Caco-2 (cell line): ENCODE measurements around the gene GPR157. TPM values are rescaled to one million over a fixed set of nuclear protein-coding genes. Genes with fewer than 3 reads are reported as not detected.

Source experiments
- BruUV-seq: library from RNA; stranded (reverse); fragments of 400-500 nt; replicated peaks from 2 replicates; lab custom pipeline; 2021; lab: Mats Ljungman, UMichigan
- CTCF ChIA-PET: fragments of 300-600 bp; sonication (Branson Sonifier 250); formaldehyde crosslinking; loops from one replicate; lab custom pipeline; 2022; ENCODE audit warnings: antibody characterized with exemption; lab: Charles Lee
- POLR2A ChIA-PET: fragments of 300-600 bp; sonication (Branson Sonifier 250); formaldehyde crosslinking; loops from one replicate; lab custom pipeline; 2022; ENCODE audit warnings: antibody characterized with exemption; lab: Charles Lee
- DNase-seq, 2 experiments: peaks; one replicate each; pipeline versions ENCODE4 v3.0.0 to v3.0.0-alpha.2; 2020 to 2022
- H3K27me3 ChIP-seq: replicated peaks from 2 replicates; pipeline ENCODE4 v1.6.0; 2011; ENCODE audit warnings: low read length; ENCODE audit not compliant: control insufficient read depth, insufficient read depth
- H3K36me3 ChIP-seq: 2 replicates; pipeline ENCODE4 v1.5.1; 2011; ENCODE audit warnings: low read length; ENCODE audit not compliant: control insufficient read depth, insufficient read depth
- H3K4me1 ChIP-seq: fragments of 250-450 bp; sonication (Bioruptor Pico); 2 replicates; pipeline ENCODE4 v1.5.1; 2020; ENCODE audit warnings: mild to moderate bottlenecking
- H3K4me3 ChIP-seq: 2 replicates; pipeline ENCODE4 v1.5.1; 2011; ENCODE audit warnings: low read depth, mild to moderate bottlenecking, control low read depth, low read length
- H3K9me3 ChIP-seq: fragments of 250-450 bp; sonication (Bioruptor Pico); 2 replicates; pipeline ENCODE4 v1.5.1; 2020; ENCODE audit warnings: mild to moderate bottlenecking, moderate library complexity
- H3K27ac Mint-ChIP-seq: one replicate; pipeline ENCODE4 v1.8.0; 2022; ENCODE audit warnings: mixed read lengths; ENCODE audit not compliant: unreplicated experiment
- H3K27me3 Mint-ChIP-seq: one replicate; pipeline ENCODE4 v1.8.0; 2022; ENCODE audit warnings: mixed read lengths; ENCODE audit not compliant: insufficient read depth, unreplicated experiment
- H3K36me3 Mint-ChIP-seq: one replicate; pipeline ENCODE4 v1.8.0; 2022; ENCODE audit warnings: mild to moderate bottlenecking, mixed read lengths; ENCODE audit not compliant: insufficient read depth, unreplicated experiment
- H3K4me1 Mint-ChIP-seq: one replicate; pipeline ENCODE4 v1.8.0; 2022; ENCODE audit warnings: low read depth, mixed read lengths; ENCODE audit not compliant: unreplicated experiment
- H3K4me3 Mint-ChIP-seq: one replicate; pipeline ENCODE4 v1.8.0; 2022; ENCODE audit warnings: mild to moderate bottlenecking, moderate library complexity, mixed read lengths; ENCODE audit not compliant: unreplicated experiment
- H3K9me3 Mint-ChIP-seq: one replicate; pipeline ENCODE4 v1.8.0; 2022; ENCODE audit warnings: mixed read lengths; ENCODE audit not compliant: unreplicated experiment
- intact Hi-C: fragments of 100-400 bp; cut with micrococcal nuclease; formaldehyde crosslinking; loops from one replicate; pipeline ENCODE4 v1.10.0; 2022; ENCODE audit not compliant: unreplicated experiment
- total RNA-seq: library from RNA; stranded (reverse); gene quantifications from 2 replicates; pipeline ENCODE4 v1.2.3, GENCODE V29; 2022
- TF ChIP-seq, protein P1 (sequence below), 2 experiments: fragments of 200-600 bp in 1 of 2; IDR thresholded peaks; 1 replicate in 1 of 2; 2 replicates in 1 of 2; pipeline versions ENCODE4 v1.5.1 to v1.8.0; 2011 to 2022; ENCODE audit warnings: antibody characterized with exemption in 1 of 2, control low read depth in 1 of 2, inconsistent platforms in 1 of 2, low read depth in 1 of 2, low read length in 1 of 2, mild to moderate bottlenecking in 1 of 2, moderate library complexity in 1 of 2; ENCODE audit not compliant: insufficient read depth in 1 of 2, severe bottlenecking in 1 of 2, unreplicated experiment in 1 of 2

Gene GPR157
- total RNA-seq, 1 experiment from 2014 or later = 17.2 TPM

DNA sequence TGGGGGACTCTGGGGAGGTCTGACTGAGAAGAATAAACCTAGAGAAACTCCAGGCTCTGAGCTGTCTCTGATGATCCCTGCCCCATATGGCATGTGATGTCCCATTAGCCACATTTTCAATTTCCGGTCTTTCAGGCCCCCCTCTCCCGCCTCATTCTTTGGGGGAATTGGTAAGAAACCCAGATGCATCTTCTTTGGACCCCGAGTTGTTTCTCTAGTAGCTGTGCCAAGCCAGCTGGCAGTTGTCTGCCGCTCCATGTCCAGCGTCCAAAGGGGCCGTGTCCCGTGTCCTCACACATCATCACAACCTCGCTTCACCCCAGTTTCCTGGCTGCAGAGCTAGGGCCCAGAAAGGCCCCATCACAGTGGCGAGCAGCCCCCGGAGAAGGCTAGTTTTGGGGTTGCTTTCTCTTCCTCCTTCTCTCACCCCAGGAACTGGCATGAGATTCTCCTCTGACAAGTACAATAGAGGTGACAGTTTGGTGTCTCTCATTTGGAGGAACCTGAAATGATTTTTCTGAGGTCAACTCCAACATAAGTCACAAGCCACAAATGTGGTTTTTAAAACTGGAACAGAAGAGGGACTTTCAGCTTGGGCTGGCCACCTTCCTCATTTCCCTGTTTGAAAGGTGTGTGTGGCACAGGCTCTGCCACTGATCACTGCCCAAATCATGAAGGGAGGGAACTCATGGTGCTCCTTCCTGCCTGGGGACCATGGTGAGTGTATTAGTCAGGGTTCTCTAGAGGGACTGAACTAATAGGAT lies 6.4 kb upstream of the GPR157 start:
- Mint-ChIP-seq H3K36me3 (peaks cover 5% of the 10 kb centered on the region), H3K4me1 (no peaks in the 10 kb centered on the region), H3K27me3 (no peaks in the 10 kb centered on the region), H3K27ac (no peak overlapping the region), H3K4me3 (no peak overlapping the region), H3K9me3 (no peaks in the 10 kb centered on the region)
- Histone ChIP-seq H3K4me1 (no peaks in the 10 kb centered on the region), H3K9me3 (no peaks in the 10 kb centered on the region), H3K36me3 (no peaks in the 10 kb centered on the region), H3K27me3 (no peaks in the 10 kb centered on the region; the same call in 1 of the 2 replicates), H3K4me3 (no peak overlapping the region)
- BruUV-seq = no TSS peak
- DNase-seq = no peak
- CTCF ChIA-PET = interaction anchor here (0.6 kb wide), 2 partner anchors 23 to 968 kb away, joined by 3 read pairs; no protein-coding TSS in a partner anchor
- intact Hi-C loops = no loop called here
- POLR2A ChIA-PET = no interaction called here
- TF ChIP-seq, protein P1, sequence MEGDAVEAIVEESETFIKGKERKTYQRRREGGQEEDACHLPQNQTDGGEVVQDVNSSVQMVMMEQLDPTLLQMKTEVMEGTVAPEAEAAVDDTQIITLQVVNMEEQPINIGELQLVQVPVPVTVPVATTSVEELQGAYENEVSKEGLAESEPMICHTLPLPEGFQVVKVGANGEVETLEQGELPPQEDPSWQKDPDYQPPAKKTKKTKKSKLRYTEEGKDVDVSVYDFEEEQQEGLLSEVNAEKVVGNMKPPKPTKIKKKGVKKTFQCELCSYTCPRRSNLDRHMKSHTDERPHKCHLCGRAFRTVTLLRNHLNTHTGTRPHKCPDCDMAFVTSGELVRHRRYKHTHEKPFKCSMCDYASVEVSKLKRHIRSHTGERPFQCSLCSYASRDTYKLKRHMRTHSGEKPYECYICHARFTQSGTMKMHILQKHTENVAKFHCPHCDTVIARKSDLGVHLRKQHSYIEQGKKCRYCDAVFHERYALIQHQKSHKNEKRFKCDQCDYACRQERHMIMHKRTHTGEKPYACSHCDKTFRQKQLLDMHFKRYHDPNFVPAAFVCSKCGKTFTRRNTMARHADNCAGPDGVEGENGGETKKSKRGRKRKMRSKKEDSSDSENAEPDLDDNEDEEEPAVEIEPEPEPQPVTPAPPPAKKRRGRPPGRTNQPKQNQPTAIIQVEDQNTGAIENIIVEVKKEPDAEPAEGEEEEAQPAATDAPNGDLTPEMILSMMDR (IDR thresholded peaks at IDR 0.05; ENCODE audit: insufficient read depth in 1 of 2, low read depth in 1 of 2, low read length in 1 of 2, severe bottlenecking in 1 of 2, unreplicated experiment in 1 of 2) = no peak

DNA sequence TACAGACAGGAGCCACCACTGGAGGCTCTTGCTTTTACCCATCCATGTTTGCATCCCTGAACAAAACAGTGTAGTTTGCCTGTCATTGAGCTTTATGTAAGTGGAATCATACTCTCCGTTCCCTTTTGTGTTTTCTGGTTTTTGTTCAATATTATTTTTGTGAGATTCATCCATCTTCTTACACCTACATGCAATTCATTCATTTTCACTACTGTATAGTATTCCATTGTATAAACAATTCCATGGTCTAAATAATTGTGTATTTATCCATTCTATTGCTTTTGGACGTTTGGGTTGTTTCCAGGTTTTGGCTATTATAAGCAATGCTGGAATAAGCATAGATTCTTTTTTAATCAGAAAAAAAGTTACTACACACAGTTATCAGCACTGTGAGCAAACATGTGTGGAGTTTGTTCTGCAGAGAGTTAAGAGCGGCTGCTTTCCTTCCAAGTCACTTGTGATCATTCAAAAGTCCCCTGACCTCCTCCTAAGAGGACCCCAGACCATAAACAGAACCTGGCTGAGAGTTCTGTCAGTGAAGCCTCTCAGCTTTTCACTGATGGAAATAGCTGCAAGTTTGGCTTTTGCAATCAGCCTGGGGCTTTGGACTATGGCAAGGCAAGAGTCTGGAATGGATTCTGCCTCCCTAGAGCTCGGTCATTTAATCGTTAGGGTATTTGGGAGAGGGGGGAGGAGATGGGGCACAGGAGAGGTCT lies 5.1 kb upstream of the GPR157 start:
- Mint-ChIP-seq H3K9me3 (no peaks in the 10 kb centered on the region), H3K27ac (no peak overlapping the region), H3K4me3 (no peak overlapping the region), H3K27me3 (no peaks in the 10 kb centered on the region), H3K4me1 (no peaks in the 10 kb centered on the region), H3K36me3 (peaks cover 5% of the 10 kb centered on the region)
- intact Hi-C loops = no loop called here
- Histone ChIP-seq H3K4me1 (no peaks in the 10 kb centered on the region), H3K4me3 (no peak overlapping the region), H3K9me3 (no peaks in the 10 kb centered on the region), H3K27me3 (no peaks in the 10 kb centered on the region; the same call in 1 of the 2 replicates), H3K36me3 (no peaks in the 10 kb centered on the region)
- no peak for DNase-seq
- no TSS peak for BruUV-seq
- POLR2A ChIA-PET = no interaction called here
- CTCF ChIA-PET = interaction anchor here (0.6 kb wide), 1 partner anchor 167 kb away, joined by 3 read pairs; no protein-coding TSS in a partner anchor
- TF ChIP-seq, protein P1 (IDR thresholded peaks at IDR 0.05; ENCODE audit: insufficient read depth in 1 of 2, low read depth in 1 of 2, low read length in 1 of 2, severe bottlenecking in 1 of 2, unreplicated experiment in 1 of 2) = no peak

DNA sequence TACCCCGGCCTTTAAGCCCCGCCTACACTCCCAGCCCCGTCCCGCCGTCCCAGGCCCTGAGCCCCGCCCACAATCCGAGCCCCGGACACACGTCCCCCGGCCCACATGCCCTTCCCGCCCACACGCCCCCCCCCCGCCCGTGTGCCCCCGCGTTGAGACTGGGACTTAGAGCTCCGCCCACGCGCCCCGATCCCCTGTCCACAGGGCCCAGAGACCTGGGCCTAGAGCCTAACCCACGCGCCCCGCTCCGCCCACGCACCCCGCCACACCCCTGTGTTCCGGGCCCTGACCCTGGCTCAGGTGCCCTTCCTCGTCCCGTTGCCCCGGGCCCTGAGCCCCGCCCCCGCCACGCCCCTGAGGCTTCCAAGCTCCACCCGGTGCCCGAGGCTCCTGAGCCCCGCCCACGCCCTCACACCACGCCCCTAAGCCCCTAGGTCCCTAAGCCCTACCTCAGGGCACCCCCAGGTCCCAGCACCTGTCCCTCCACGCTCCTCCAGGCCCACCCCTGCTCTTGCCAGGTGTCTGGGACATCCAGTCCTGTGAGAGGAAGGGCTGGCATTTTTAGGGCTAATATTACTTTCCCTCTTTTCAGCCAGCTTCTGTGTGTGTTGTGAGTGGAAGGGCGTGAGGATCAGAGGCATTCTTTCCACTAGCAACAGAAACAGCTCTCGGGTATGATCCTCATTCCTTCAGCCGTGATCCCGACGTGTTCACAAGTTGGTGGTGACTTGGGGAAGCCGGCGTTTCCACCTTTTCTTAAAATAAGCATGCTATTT lies 552 bp upstream of the GPR157 start:
- H3K9me3 ChIP-seq = no peaks in the 10 kb centered on the region
- peak overlapping the region; percentile 66 for H3K4me3 ChIP-seq
- ChIA-PET CTCF (interaction anchor here (0.6 to 2.2 kb wide), 7 partner anchors 15 to 262 kb away, joined by 3 to 12 read pairs (median 3); partner anchors contain the start of gene H6PD), POLR2A (interaction anchor here (0.6 kb wide), 1 partner anchor 697 kb away, joined by 3 read pairs; no protein-coding TSS in a partner anchor)
- no peaks in the 10 kb centered on the region for H3K27me3 ChIP-seq
- H3K27me3 Mint-ChIP-seq = no peaks in the 10 kb centered on the region
- H3K27ac Mint-ChIP-seq = peak overlapping the region; percentile 93
- BruUV-seq = no TSS peak
- peaks cover 6% of the 10 kb centered on the region for H3K4me1 Mint-ChIP-seq
- peak; percentile 92 for DNase-seq
- TF ChIP-seq, protein P1 (IDR thresholded peaks at IDR 0.05; ENCODE audit: insufficient read depth in 1 of 2, low read depth in 1 of 2, low read length in 1 of 2, severe bottlenecking in 1 of 2, unreplicated experiment in 1 of 2) = no peak
- H3K36me3 Mint-ChIP-seq = peaks cover 6% of the 10 kb centered on the region
- no peaks in the 10 kb centered on the region for H3K36me3 ChIP-seq
- intact Hi-C loops = loop anchor here (1.0 kb wide), 1 partner anchor 16 kb away; no protein-coding TSS in a partner anchor
- peak overlapping the region; percentile 94 for H3K4me3 Mint-ChIP-seq
- peaks cover 8% of the 10 kb centered on the region for H3K4me1 ChIP-seq
- no peaks in the 10 kb centered on the region for H3K9me3 Mint-ChIP-seq
